ENCODE data around the gene HSF4. TPM values are rescaled to one million over a fixed set of nuclear protein-coding genes. Genes with fewer than 3 reads are reported as not detected.
A peak's percentile ranks its signal among the peaks of the same experiment; 100 is the strongest.

HSF4 gene
- total and polyA plus RNA-seq, 2 of the 4 experiments (the other 2 are of a cell fraction), result 0.54 to 7.5 TPM

DNA sequence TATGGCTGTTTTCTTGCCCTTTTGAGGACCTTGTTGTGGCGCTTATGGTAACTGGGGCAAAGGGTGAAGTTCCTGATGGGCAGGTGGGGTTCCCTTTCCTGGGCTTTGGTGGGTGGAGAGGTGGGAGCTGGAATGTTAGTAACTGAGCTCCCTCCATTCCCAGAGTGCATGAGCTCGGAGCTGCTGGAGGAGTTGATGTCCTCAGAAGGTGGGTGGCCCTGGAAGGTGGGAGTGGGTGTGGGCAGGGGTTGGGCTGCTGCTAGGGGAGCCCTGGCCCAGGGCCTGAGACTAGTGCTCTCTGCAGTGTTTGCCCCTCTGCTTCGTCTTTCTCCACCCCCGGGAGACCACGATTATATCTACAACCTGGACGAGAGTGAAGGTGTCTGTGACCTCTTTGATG is 33.2 kb downstream of the HSF4 start:
- H3K27me3 ChIP-seq (ENCODE audit: control insufficient read depth, insufficient read depth, low read length), result no peaks in the 10 kb centered on the region
- intact Hi-C loops (cut with micrococcal nuclease), result no loop called here
- peaks cover 70% of the 10 kb centered on the region for H3K36me3 ChIP-seq (ENCODE audit: control insufficient read depth, insufficient read depth, low read length)
- H3K18ac ChIP-seq (ENCODE audit: low read depth, low read length), result no peak overlapping the region
- H2BK20ac ChIP-seq (ENCODE audit: low read depth, low read length), result no peak overlapping the region
- H3K4me1 ChIP-seq (ENCODE audit: control insufficient read depth, insufficient read depth, low read length), result peaks cover 7% of the 10 kb centered on the region
- no peak overlapping the region for H3K4ac ChIP-seq (ENCODE audit: low read depth, low read length)
- H3K79me1 ChIP-seq (ENCODE audit: low read depth in 1 of 2, low read length in 2 of 2), result peaks cover 21 to 42% of the 10 kb centered on the region in 2 experiments
- no peak overlapping the region for H2BK120ac ChIP-seq (ENCODE audit: low read depth, low read length)
- no peak overlapping the region for H3K9ac ChIP-seq (ENCODE audit: low read depth, low read length)
- H2AK9ac ChIP-seq (replicated peaks; ENCODE audit: low read depth, low read length, poor library complexity), result peak overlapping the region; percentile 70
- H2AFZ ChIP-seq (replicated peaks; ENCODE audit: low read length, poor library complexity), result no peak overlapping the region
- H2AK5ac ChIP-seq (ENCODE audit: low read depth, low read length), result no peak overlapping the region
- H3K23ac ChIP-seq (ENCODE audit: low read depth, low read length), result no peak overlapping the region
- H3K9me1 ChIP-seq (ENCODE audit: insufficient read depth, low read length), result peaks cover 9% of the 10 kb centered on the region
- no peak overlapping the region for H4K5ac ChIP-seq (ENCODE audit: low read depth, low read length)
- no peak overlapping the region for H3K56ac ChIP-seq (ENCODE audit: extremely low read depth, insufficient read depth, low read length)
- no peak overlapping the region for H4K91ac ChIP-seq (ENCODE audit: insufficient read depth, low read depth, low read length)
- in situ Hi-C loops (cut with MboI; ENCODE audit: low sequenced_read_pairs), result no loop called here
- H3K4me3 ChIP-seq (ENCODE audit: insufficient read depth, low read depth, low read length), result no peak overlapping the region
- ChIA-PET POLR2A (ENCODE audit: unreplicated experiment) (interaction anchor here (0.9 kb wide), 1 partner anchor 29 kb away, joined by 5 read pairs; the partner anchor contains the start of gene TMEM208), CTCF (interaction anchor here (1.1 kb wide), 1 partner anchor 13 kb away, joined by 3 read pairs; no protein-coding TSS in a partner anchor)
- dilution Hi-C loops (cut with HindIII; ENCODE audit: low sequenced_read_pairs, unreplicated experiment), result no loop called here
- H4K8ac ChIP-seq (ENCODE audit: low read depth in 2 of 2, low read length in 2 of 2), result no peak overlapping the region
- no peak overlapping the region for H3K4me2 ChIP-seq (ENCODE audit: low read depth, low read length)
- TF ChIP-seq RAD21 (IDR thresholded peaks at IDR 0.05; ENCODE audit: low read length) (no peak), RCOR1 (IDR thresholded peaks at IDR 0.05; ENCODE audit: insufficient replicate concordance, low read length) (no peak), MAZ (IDR thresholded peaks at IDR 0.05; ENCODE audit: borderline replicate concordance, low read depth, low read length) (no peak), MAFK (IDR thresholded peaks at IDR 0.05; ENCODE audit: low read depth, low read length) (no peak), POLR2A (IDR thresholded peaks at IDR 0.05; ENCODE audit: low read depth, low read length) (no peak), NFE2L2 (IDR thresholded peaks at IDR 0.05; ENCODE audit: low read depth, low read length) (no peak)
- no peak for DNase-seq
- H3K14ac ChIP-seq (replicated peaks; ENCODE audit: low read depth, low read length), result no peak overlapping the region
- no peak overlapping the region for H2BK5ac ChIP-seq (ENCODE audit: low read depth, low read length, poor library complexity, severe bottlenecking)
- no peak overlapping the region for H2BK15ac ChIP-seq (ENCODE audit: low read depth, low read length)
- H3K27ac ChIP-seq (ENCODE audit: insufficient read depth, low read length), result no peak overlapping the region
- peaks cover 27% of the 10 kb centered on the region for H4K20me1 ChIP-seq (ENCODE audit: insufficient read depth, low read length)
- BruUV-seq (replicated peaks), result no TSS peak
- WGBS, 2 experiments (ENCODE audit: extremely low coverage in 2 of 2, insufficient read length in 1 of 2), result 73% methylated on average over 5 of the region's 6 CpGs; no CpG with 5 or more reads in 1 of the 2 experiments
- no peak for ATAC-seq (ENCODE audit: low read depth)
- no peaks in the 10 kb centered on the region for H3K9me3 ChIP-seq (ENCODE audit: control insufficient read depth, insufficient read depth, low read length)
